ENCODE results near the gene RTL5.

The RTL5 gene

GRCh38 chrX:72128881-72129280, 2.8 kb downstream of the RTL5 start:
- DNase-seq, result no peak

GRCh38 chrX:72128183-72128834, 3.4 kb downstream of the RTL5 start:
- DNase-seq, result no peak

- DNase-seq, result no peak
Measured at GRCh38 chrX:72127332-72127731, 4.4 kb downstream of the RTL5 start.

GRCh38 chrX:72126539-72127140, 5.1 kb downstream of the RTL5 start:
- DNase-seq, result peak; percentile 47

GRCh38 chrX:72126048-72126415, 5.7 kb downstream of the RTL5 start:
- DNase-seq, result no peak

GRCh38 chrX:72125331-72126047, 6.2 kb downstream of the RTL5 start:
- DNase-seq, result no peak

GRCh38 chrX:72124540-72125201, 7.0 kb downstream of the RTL5 start:
- DNase-seq, result no peak

GRCh38 chrX:72123471-72124185, 8.1 kb downstream of the RTL5 start:
- no peak for DNase-seq

- DNase-seq, result no peak
Measured at GRCh38 chrX:72122621-72123337, 8.9 kb downstream of the RTL5 start.

GRCh38 chrX:72121383-72121782, 10.3 kb downstream of the RTL5 start:
- no peak for DNase-seq

- DNase-seq, result no peak
Measured at GRCh38 chrX:72120837-72121236, 10.9 kb downstream of the RTL5 start.

GRCh38 chrX:72117636-72118210, 14.0 kb downstream of the RTL5 start:
- DNase-seq, result no peak

GRCh38 chrX:72115380-72115779, 16.3 kb downstream of the RTL5 start:
- no peak for DNase-seq

GRCh38 chrX:72114807-72115206, 16.9 kb downstream of the RTL5 start:
- no peak for DNase-seq

- DNase-seq, result no peak
Measured at GRCh38 chrX:72114306-72114705, 17.4 kb downstream of the RTL5 start.

- DNase-seq, result no peak
Measured at GRCh38 chrX:72113461-72113860, 18.3 kb downstream of the RTL5 start.

- DNase-seq, result no peak
Measured at GRCh38 chrX:72110876-72111708, 20.6 kb downstream of the RTL5 start.

GRCh38 chrX:72110051-72110875, 21.5 kb downstream of the RTL5 start:
- DNase-seq, result no peak

- DNase-seq, result no peak
Measured at GRCh38 chrX:72108666-72109065, 23.0 kb downstream of the RTL5 start.
